Right lobe of liver (tissue), 4 donors: ENCODE results near the gene SSBP4.

Source experiments
- CTCF ChIP-seq, 4 donors: fragments of 200-600 bp in 3 of 4; fragments of 450-650 bp in 1 of 4; IDR thresholded peaks; one replicate each; pipeline versions ENCODE4 v1.5.1 to v1.8.0; 2016 to 2022; ENCODE audit warnings: antibody characterized with exemption in 4 of 4, mild to moderate bottlenecking in 2 of 4
- POLR2A ChIP-seq: fragments of 450-650 bp; IDR thresholded peaks from one replicate; pipeline ENCODE4 v1.6.1; 2017; ENCODE audit warnings: antibody characterized with exemption, mild to moderate bottlenecking
- donor health status: DM: no; HTN: no; CAD: no.
- donor health status: DM: no; HTN: no; CAD: no.
- donor health status: DM: no; HTN: yes; CAD: no.

GRCh38 chr19:18469069-18469846 is 50.1 kb downstream of the SSBP4 start:
- TF ChIP-seq POLR2A (peak; percentile 11), CTCF (IDR thresholded peaks at IDR 0.05) (peak; percentile 82 to 88 (median 86))
